ENCODE measurements around the gene TTC12.

TTC12 gene

GRCh38 chr11:113376156-113376555 is 61.8 kb downstream of the TTC12 start:
- Histone ChIP-seq H3K9ac (ENCODE audit: insufficient read length) (no peak overlapping the region), H3K27ac (no peak overlapping the region), H3K36me3 (ENCODE audit: insufficient read depth, low read length) (no peaks in the 10 kb centered on the region), H3K4me3 (no peak overlapping the region), H3K9me3 (ENCODE audit: low read depth, low read length) (no peaks in the 10 kb centered on the region)
- DNase-seq (ENCODE audit: low read depth, low spot score), result no peak
- TF ChIP-seq EZH2 (IDR thresholded peaks at IDR 0.05) (no peak), FOXP2 (optimal IDR thresholded peaks at IDR 0.05; ENCODE audit: control extremely low read depth, extremely low read length, insufficient read depth) (no peak), POLR2AphosphoS5 (IDR thresholded peaks at IDR 0.05; ENCODE audit: borderline replicate concordance, low read depth, low read length) (no peak)

DNA sequence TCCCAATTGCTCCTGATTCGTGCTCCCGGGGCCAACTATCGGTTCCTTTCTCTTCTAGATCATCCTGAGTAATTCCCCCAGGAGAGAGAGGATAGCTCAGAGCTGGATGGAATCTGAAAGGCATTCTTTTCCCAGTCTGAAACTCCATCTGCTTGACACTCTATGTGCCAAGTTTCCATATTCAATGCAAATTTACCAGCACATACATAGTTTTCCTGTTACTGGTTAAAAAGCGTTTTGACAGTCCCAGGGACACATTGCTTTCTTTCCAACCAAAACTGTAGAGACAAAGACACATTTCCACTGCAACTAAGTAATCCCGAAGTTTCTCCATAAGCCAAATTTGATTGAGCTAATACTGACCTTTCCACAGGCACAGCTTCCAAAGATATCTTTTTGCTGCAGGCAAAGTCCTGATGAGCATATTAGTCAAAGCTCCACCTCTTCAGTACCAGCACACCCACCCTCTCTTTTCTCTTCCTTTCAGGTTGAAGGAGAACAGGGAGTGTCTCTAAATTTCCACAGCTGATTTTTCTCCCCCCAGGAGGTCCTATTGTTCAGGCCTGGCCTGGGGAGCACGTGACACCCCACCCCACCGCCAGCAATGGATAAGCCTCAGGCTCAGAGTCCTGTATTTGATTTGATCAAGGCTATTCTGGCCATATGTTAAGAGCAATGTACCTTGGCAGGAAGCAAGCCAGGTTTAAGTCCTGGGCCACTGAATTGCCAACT is 63.5 kb downstream of the TTC12 start:
- no peak for DNase-seq (ENCODE audit: low read depth, low spot score)

GRCh38 chr11:113378692-113379091 is 64.3 kb downstream of the TTC12 start:
- no peaks in the 10 kb centered on the region for H3K9me3 ChIP-seq (ENCODE audit: low read depth, low read length)
- no peak overlapping the region for H3K27ac ChIP-seq
- H3K9ac ChIP-seq (ENCODE audit: insufficient read length), result no peak overlapping the region
- TF ChIP-seq POLR2AphosphoS5 (IDR thresholded peaks at IDR 0.05; ENCODE audit: borderline replicate concordance, low read depth, low read length) (no peak), EZH2 (IDR thresholded peaks at IDR 0.05) (no peak), FOXP2 (optimal IDR thresholded peaks at IDR 0.05; ENCODE audit: control extremely low read depth, extremely low read length, insufficient read depth) (no peak)
- no peak overlapping the region for H3K4me3 ChIP-seq
- DNase-seq (ENCODE audit: low read depth, low spot score), result no peak
- no peaks in the 10 kb centered on the region for H3K36me3 ChIP-seq (ENCODE audit: insufficient read depth, low read length)

More for the DNA sequence above, 63.5 kb downstream of the TTC12 start:
- Histone ChIP-seq H3K9me3 (ENCODE audit: low read depth, low read length) (no peaks in the 10 kb centered on the region), H3K4me3 (no peak overlapping the region), H3K9ac (ENCODE audit: insufficient read length) (no peak overlapping the region), H3K27ac (no peak overlapping the region), H3K36me3 (ENCODE audit: insufficient read depth, low read length) (no peaks in the 10 kb centered on the region)
- TF ChIP-seq EZH2 (IDR thresholded peaks at IDR 0.05) (no peak), POLR2AphosphoS5 (IDR thresholded peaks at IDR 0.05; ENCODE audit: borderline replicate concordance, low read depth, low read length) (no peak), FOXP2 (optimal IDR thresholded peaks at IDR 0.05; ENCODE audit: control extremely low read depth, extremely low read length, insufficient read depth) (no peak)

DNA sequence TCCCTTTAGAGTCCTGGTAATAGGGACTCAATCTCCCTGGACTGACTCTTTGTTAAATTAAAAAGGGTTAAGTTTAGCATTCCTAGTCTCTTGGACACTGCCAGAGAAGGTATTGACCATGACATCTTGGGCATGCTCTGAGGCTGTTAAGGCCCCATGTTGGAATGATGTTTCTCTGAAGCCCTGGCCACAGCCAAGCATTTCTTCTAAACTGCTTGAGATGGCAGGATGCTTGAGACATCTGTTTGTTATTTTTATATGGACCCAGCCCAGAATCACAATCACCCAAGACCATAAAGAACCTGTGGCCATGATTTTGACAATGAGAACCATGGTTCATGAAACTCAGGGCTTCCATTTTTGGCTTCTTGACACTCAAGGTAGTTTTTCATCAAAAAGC is 67.7 kb downstream of the TTC12 start:
- Histone ChIP-seq H3K27ac (no peak overlapping the region), H3K36me3 (ENCODE audit: insufficient read depth, low read length) (no peaks in the 10 kb centered on the region), H3K9me3 (ENCODE audit: low read depth, low read length) (no peaks in the 10 kb centered on the region), H3K9ac (ENCODE audit: insufficient read length) (no peak overlapping the region), H3K4me3 (no peak overlapping the region)
- DNase-seq (ENCODE audit: low read depth, low spot score), result no peak
- TF ChIP-seq EZH2 (IDR thresholded peaks at IDR 0.05) (no peak), POLR2AphosphoS5 (IDR thresholded peaks at IDR 0.05; ENCODE audit: borderline replicate concordance, low read depth, low read length) (no peak), FOXP2 (optimal IDR thresholded peaks at IDR 0.05; ENCODE audit: control extremely low read depth, extremely low read length, insufficient read depth) (no peak)

GRCh38 chr11:113384551-113384950 is 70.2 kb downstream of the TTC12 start:
- Histone ChIP-seq H3K9ac (ENCODE audit: insufficient read length) (no peak overlapping the region), H3K36me3 (ENCODE audit: insufficient read depth, low read length) (no peaks in the 10 kb centered on the region), H3K27ac (no peak overlapping the region), H3K4me3 (no peak overlapping the region), H3K9me3 (ENCODE audit: low read depth, low read length) (no peaks in the 10 kb centered on the region)
- DNase-seq (ENCODE audit: low read depth, low spot score), result no peak
- TF ChIP-seq POLR2AphosphoS5 (IDR thresholded peaks at IDR 0.05; ENCODE audit: borderline replicate concordance, low read depth, low read length) (no peak), EZH2 (IDR thresholded peaks at IDR 0.05) (no peak), FOXP2 (optimal IDR thresholded peaks at IDR 0.05; ENCODE audit: control extremely low read depth, extremely low read length, insufficient read depth) (no peak)

GRCh38 chr11:113385749-113386148 is 71.4 kb downstream of the TTC12 start:
- DNase-seq (ENCODE audit: low read depth, low spot score), result no peak
- H3K27ac ChIP-seq, result no peak overlapping the region

GRCh38 chr11:113386866-113387265 is 72.5 kb downstream of the TTC12 start:
- Histone ChIP-seq H3K27ac (no peak overlapping the region), H3K9ac (ENCODE audit: insufficient read length) (no peak overlapping the region), H3K36me3 (ENCODE audit: insufficient read depth, low read length) (no peaks in the 10 kb centered on the region), H3K9me3 (ENCODE audit: low read depth, low read length) (no peaks in the 10 kb centered on the region), H3K4me3 (no peak overlapping the region)
- no peak for DNase-seq (ENCODE audit: low read depth, low spot score)
- no peak for TF ChIP-seq FOXP2 (optimal IDR thresholded peaks at IDR 0.05; ENCODE audit: control extremely low read depth, extremely low read length, insufficient read depth)
- TF ChIP-seq EZH2 (IDR thresholded peaks at IDR 0.05), result no peak
- TF ChIP-seq POLR2AphosphoS5 (IDR thresholded peaks at IDR 0.05; ENCODE audit: borderline replicate concordance, low read depth, low read length), result no peak

More at GRCh38 chr11:113385749-113386148, 71.4 kb downstream of the TTC12 start:
- Histone ChIP-seq H3K9ac (ENCODE audit: insufficient read length) (no peak overlapping the region), H3K4me3 (no peak overlapping the region), H3K9me3 (ENCODE audit: low read depth, low read length) (no peaks in the 10 kb centered on the region), H3K36me3 (ENCODE audit: insufficient read depth, low read length) (no peaks in the 10 kb centered on the region)
- TF ChIP-seq POLR2AphosphoS5 (IDR thresholded peaks at IDR 0.05; ENCODE audit: borderline replicate concordance, low read depth, low read length) (no peak), FOXP2 (optimal IDR thresholded peaks at IDR 0.05; ENCODE audit: control extremely low read depth, extremely low read length, insufficient read depth) (no peak), EZH2 (IDR thresholded peaks at IDR 0.05) (no peak)

GRCh38 chr11:113387605-113388211 is 73.3 kb downstream of the TTC12 start, which contains the start of gene ANKK1:
ANKK1 (plus strand) TSS chr11:113387779; CDS start chr11:113387885, 106 bp downstream.
- TF ChIP-seq EZH2 (IDR thresholded peaks at IDR 0.05) (no peak), POLR2AphosphoS5 (IDR thresholded peaks at IDR 0.05; ENCODE audit: borderline replicate concordance, low read depth, low read length) (no peak), FOXP2 (optimal IDR thresholded peaks at IDR 0.05; ENCODE audit: control extremely low read depth, extremely low read length, insufficient read depth) (no peak)
- no peaks in the 10 kb centered on the region for H3K9me3 ChIP-seq (ENCODE audit: low read depth, low read length)
- H3K9ac ChIP-seq (ENCODE audit: insufficient read length), result no peak within 1 kb of the TSS
- no peaks in the 10 kb centered on the region for H3K36me3 ChIP-seq (ENCODE audit: insufficient read depth, low read length)
- H3K4me3 ChIP-seq, result no peak within 1 kb of the TSS
- H3K27ac ChIP-seq, result no peak within 1 kb of the TSS
- no peak for DNase-seq (ENCODE audit: low read depth, low spot score)
